ENCODE results near the gene RERE.

RERE gene

DNA sequence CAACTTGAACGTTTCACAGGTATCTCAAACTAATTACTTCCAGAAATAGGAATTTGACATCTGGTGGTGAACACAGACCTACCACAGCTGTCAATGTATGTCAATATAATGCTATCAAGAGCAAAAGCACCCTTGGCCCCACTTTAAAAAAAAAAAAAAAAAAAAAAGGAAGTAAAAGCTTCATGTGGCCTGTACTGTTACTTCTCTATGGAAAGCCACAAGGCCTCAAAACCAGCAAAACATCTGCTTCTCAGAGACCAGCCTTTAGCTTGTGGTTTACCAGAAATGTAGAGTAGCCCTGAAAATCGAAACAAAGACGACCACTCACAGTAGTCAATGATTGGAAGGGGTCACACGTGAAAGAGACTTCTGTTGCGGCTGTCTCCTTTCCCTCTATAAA lies 389.9 kb downstream of the RERE start:
- DNase-seq (ENCODE audit: low read depth, low spot score): no peak

DNA sequence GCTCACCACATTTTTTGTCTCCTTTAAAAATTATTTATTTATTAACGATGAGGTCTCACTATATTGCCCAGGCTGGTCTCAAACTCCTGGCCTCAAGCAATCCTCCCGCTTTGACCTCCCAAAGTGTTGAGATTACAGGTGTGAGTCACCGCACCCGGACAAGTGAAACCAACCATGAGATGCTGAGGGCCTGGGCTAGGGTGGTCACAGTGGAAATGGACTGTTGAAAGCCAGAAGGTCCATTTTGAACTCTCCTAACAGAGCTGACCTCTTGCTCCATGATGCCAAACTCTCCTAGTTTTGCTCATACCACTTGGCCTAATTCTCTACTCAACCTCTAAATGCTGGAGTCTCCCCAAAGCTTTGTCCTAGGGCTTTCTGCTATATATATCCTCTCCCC lies 390.4 kb downstream of the RERE start:
- DNase-seq (ENCODE audit: low read depth, low spot score): no peak

DNA sequence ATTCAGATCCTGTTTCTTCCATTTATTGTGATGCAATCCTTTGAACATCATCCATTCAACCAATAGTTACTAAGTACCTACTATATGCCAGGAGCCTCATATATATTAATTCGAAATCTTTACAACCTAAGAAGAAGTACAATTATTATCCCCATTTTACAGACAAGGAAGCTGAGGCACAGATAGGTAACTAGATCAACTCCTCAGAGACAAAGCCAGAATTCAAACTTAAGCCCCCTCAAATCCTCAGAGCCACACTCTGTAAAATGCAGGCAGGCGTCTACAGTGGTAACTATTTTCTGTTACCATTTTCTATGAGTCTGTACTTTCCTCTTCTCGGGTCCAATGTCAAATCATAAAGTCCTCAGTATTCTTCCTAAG lies 391.7 kb downstream of the RERE start:
- no peak for DNase-seq (ENCODE audit: low read depth, low spot score)

DNA sequence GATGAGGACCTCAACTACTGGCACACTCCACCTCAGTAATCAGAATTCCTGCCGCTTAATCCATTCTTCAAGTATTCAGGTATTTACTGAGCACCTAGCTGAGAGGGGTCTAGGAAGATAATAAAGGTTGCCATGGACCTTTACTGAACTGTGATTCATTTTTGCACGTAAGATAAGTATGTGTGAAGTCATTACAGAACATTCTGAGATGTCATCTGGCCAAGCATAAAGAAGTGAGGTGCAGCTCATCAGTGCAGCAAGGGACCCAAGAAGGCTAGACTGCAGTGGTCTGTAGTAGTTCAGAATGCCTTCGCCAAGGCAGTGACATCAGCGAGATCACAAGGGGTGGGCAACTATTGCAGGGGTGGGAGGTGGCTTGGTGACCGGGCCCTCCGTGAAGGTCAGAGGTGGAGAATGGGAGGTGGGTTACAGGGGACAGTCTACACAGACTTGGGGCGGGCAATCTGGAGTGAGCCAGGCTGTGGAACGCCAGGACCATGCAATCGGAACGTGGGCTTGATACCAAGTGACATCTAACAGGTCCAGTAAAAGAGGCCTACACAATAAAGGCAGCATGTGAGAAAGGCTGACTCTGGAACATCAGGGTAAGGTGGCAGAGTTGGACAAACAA lies 392.2 kb downstream of the RERE start:
- DNase-seq (ENCODE audit: low read depth, low spot score): no peak

DNA sequence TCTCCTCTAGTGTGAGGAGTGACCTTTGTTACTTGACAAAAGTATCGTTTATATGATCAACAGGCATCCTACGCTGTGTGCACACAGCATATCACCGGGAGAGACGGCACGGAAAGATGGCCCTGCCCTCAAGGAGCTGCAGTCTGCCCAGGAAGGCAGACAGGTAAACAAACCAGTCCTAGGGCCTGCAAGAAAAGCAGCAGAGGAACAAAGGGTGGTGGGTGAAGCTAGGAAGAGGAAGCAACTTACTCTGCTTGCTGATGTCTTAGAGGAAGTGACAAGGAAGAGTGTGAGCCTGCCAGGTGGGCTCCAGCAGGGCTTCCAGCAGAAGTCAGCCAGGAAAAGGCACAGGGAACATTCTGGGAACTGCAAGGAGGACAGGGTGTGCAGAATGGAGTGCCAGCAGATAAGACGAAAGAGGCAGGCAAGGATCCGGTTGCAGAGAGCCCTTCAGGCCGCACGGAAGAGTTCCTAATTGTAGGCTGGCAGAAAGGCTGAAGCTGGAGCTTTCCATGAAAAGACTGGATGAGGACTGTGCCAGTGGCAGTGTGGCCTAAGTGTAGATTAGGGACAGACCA lies 392.8 kb downstream of the RERE start:
- no peak for DNase-seq (ENCODE audit: low read depth, low spot score)

DNA sequence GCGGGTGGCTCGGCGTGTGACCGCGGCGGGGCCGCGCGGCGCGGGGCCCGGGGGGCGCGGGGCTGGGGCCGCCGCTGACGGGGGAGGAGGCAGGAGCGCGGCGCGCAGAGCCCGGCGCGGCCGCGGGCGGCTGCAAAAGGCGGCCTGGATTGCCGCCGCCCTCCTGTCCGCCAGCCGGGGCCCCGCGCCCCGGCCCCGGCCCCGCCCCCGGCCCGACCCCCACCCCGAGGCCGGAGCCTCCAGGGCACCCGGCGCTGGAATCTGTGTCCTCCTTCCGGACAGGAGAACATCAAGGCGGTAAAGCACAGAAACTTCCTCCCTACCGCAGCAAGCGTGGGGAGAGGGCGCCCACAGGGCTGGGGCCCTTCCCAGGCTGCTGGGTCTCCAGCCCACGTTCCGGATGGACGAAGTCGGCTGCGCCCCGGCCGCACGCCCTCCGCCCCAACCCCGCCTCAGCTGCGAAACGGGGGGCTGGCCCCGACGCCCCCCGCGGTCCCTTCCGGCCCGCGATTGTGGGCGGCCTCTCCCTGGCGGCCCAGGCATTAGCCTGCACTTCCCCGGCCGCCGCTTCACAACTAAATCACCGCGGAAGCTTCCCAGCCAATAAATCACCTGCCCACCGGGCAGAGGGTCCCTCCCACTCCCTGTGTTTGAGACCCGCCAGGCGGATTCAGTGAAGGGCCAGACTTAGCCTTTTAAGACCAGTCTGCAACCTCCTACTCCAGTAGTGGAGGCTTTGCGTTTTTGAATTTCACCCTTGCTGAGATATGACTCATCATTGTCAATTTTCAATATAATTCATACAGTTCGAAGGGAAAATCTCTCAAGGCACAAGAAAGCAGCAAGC lies 393.5 kb downstream of the RERE start:
- no peak for DNase-seq (ENCODE audit: low read depth, low spot score)

DNA sequence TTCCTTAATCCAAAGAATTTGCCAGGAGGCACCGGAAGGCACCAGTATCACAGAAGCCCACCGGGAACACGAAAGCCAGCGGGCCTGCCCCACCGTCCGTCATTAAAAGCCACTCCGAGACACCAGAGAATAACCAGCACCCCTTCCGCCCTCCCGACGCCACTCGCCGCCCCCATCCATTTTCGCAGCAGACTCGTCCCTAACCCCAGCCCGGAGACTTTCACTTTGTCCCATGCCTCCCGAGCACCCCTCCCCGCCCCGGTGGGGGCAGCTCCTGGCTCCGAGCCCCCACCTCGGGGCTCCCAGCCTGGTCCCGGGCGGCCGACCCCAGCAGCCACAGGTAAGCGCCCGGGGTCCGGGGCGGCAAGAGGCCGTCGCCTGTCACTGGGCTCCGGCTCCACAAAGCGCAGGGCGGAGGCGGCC lies 394.2 kb downstream of the RERE start:
- no peak for DNase-seq (ENCODE audit: low read depth, low spot score)

DNA sequence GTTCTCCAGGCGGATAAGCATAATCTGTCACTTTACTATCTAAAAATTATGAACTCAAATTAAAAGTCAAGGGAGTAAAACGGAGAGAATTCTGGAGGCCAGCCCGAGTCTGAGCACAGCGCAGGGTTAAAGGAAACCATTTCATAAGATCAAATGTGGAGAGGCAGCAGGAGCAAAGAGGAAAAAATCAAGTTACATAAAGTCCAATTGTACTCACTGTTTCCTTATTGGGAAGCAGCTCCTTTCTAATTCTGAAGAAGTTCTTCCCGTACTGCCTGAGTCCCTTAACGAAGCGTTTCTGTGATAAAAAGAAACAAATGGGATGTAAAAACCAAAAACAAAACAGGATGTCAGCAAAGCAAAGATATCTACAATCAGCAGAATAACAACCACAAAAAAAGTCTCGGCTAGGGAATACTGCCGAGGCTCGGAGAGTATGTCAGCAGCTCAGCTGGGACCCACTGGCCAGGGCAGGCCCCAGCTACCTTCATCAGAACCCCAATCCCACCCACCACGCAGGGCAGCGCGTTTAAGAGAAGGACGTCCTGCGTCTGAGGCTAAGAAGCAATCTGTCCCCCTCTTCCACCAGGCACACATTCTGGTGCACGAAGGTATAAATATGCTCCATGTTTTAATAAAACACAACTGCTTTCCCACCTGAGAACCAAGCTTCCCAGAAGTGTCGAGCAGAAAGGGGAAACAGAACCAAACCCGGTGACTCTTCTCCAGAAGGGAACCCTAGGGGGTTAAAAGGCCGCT lies 394.8 kb downstream of the RERE start:
- DNase-seq (ENCODE audit: low read depth, low spot score): no peak

DNA sequence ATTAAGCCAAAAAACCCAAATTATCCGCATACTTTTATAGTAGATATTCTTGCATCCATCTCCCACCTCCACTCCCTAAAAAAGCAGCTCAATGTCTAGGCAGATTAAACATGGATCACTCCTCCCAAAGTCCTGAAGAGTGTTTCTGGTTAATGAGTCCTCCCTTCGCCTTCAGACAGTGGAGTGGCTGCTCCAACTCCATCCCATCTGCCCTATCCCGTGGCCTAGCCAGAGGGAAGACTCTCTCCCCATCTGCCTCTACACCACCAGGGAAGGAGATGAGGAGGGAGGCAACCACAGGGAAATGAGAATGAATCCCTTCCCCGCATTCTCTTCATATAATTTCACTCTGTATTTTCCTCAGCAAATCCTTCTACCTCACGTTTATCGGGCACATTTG lies 395.7 kb downstream of the RERE start:
- no peak for DNase-seq (ENCODE audit: low read depth, low spot score)

DNA sequence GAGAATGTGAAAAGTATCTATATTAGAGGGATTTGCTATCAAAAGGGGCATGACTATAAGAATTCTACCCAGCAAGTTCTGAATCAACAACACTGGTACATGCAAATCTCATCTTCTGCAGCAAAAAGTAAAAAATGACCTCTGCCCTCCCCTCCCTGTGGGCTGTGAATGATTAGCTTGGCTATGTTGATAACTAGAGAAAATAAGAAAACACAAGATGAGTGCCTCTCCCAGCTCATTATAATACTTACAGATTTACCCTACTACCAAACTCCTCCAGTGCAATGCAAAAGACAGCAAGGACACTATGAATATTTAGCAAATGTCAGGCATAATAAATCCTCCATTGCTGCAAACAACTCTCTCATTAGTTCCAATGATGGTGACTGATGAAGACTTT lies 397.1 kb downstream of the RERE start:
- no peak for DNase-seq (ENCODE audit: low read depth, low spot score)

DNA sequence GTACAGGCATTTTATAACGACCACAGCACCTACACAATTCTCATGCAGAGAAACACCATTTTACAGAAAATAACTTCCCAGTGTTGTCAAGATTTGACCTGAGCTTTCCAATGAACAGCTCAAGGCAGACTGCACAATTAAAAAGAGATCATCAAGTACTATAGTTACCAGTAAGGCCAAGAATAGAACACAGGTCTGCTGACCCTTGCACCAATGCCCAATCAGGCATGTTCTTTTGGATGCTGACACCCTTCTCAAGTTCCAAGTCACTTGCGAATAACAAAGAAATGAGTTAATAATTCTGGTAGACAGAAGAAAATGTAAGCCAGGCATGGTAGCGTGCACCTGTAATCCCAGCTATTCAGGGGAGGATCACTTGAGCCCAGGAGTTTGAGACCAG lies 397.6 kb downstream of the RERE start:
- no peak for DNase-seq (ENCODE audit: low read depth, low spot score)

DNA sequence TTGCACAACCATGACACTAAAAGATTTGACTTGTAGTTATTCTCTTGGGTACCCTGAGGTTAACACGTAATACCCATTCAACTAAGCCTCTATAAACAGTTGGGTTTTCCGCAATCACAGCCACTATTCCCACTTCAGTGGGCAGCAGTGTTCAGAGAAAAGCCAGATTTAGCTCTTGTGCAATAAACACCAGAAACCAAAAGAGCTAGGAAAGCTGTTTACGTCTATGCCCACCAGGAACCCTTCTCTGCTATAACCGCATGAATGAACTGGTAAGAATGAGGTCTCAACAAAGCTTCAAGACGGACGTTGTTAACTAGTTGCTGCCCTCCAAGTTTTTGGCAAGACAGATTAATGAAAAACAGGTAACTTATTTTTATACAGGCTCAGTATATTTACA lies 398.3 kb downstream of the RERE start:
- no peak for DNase-seq (ENCODE audit: low read depth, low spot score)

DNA sequence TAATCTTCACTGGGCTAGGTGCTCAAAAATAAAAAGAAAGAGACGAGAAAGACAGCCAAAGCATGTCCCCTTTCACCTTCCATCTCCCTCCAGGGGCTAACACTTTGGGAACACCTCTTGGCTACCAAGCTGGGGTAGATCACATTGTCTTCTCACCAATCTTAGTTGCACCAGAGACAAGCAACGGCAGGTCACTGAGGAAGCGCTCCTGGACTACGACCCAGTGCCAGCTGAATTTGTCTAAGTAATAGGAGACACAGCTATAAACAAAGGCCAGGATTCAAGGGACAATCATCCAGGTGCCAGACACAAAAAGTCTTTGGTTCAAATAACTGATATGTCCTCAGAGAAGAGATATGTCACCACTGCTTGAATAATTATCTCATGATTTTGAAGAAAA lies 399.1 kb downstream of the RERE start:
- no peak for DNase-seq (ENCODE audit: low read depth, low spot score)

DNA sequence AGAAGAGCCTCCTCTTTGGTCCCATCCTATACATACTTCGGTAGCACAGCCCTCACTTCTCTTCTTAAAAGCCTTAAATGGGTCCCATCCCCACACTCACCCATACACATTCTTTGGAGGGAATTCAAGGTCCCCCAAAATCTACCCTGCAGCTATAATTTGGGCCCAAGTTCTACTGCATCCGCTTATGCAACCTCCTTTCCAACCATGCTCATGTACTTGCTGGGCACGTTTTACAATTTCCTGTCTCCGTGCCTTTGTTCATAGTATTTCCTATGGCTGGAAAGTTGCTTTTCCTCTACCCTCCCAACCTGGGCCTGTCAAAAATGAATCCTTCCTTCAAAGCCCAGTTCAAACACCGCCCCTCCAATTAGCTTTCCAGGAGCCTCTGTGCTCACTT lies 399.8 kb downstream of the RERE start:
- DNase-seq (ENCODE audit: low read depth, low spot score): no peak

DNA sequence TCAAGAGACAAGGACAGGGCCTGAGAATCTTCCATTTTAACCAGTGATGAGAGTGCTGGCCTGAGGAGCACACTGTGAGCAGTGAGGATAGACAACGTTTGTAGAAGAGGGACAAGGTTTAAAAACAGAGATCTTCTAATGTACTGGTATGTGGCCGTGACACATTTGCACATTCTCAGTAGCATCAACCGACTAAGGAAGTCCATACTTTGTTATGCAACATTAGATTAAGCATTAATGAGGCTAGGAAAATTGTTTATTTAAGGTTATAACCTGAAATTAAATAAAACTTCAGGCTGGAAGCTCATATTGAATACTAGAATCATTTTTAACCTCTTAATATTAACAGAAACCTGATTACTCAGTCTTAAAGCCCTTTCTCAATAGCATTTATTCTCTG lies 400.6 kb downstream of the RERE start:
- DNase-seq (ENCODE audit: low read depth, low spot score): no peak

DNA sequence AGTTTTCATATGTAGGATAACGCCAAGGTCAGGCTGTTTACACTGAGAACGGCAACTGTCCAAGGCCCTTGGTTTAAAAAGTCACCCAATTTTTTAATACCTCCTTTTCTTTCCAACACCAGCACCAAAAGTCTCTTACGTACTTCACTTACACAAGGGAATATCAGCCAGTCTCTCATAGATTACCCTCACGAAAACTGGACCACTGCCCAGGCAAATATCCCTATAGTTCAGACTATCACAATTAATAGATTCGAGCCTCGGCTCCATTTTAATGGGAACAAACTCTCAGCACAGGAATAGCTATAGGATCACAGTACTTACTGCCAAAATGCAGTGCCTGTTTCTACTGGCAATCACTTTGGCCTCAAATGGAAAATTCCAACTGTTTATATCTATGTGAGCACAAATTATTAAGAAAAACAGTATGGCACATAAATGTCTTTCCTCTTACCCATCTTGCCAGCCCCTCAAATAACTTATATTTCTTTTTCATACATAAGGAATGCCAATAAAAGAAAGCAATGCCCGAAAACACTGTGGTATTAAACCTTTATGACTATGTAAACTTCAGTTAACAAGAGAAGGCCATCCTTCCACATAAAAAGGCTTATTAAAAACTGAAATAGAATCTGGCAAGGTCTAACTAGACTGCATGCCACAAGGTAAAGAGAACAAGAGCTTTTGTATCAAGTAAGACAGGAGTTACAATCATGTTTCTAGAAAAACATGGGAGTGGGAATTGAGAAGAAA lies 401.7 kb downstream of the RERE start:
- no peak for DNase-seq (ENCODE audit: low read depth, low spot score)

DNA sequence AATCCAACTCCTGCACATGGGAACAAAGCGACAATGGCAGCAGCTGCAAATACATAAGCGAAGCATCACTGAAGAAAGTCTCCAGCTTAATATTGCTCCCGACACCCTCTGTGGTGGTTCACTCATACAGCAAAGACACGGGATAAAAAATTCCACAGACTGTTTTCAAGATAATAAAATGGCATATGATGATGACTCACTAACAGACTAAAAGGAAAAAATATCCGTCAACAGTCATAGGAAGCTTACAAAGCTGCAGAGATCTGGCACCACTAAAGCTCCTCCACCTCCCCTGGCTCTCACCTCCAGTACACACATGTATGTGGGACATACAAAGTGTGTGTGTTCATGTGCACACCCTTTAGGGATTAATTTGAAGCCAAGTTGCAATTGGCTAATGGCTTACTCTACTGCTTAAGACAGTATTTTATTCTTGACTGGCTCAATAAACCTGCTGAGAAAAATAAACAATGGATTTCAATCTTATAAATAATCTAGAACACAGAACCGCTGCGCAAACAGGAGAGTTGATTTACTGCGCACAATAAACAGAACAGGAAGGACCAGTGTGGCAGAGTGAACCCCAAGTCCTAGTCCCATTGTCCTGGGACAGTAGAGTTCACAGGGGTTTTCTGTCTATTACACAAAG lies 405.1 kb downstream of the RERE start:
- DNase-seq (ENCODE audit: low read depth, low spot score): no peak

DNA sequence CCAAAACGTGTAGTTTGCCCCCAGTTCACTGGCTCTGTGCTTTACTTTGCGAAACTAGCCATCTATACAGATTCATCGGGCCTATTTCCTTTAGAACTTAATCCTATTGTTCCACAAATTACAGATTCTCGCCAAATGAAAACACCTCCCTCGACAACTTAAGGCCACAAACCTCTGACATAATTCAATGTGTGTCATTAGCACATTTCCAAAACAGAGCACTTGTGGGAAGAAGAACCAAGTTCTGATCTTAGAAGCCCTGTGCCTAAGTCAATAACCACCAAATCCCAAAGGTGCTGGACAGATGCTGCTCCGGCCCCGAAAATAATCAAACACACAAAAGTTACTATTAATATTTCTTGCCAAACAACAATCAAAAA lies 405.6 kb downstream of the RERE start:
- no peak for DNase-seq (ENCODE audit: low read depth, low spot score)

DNA sequence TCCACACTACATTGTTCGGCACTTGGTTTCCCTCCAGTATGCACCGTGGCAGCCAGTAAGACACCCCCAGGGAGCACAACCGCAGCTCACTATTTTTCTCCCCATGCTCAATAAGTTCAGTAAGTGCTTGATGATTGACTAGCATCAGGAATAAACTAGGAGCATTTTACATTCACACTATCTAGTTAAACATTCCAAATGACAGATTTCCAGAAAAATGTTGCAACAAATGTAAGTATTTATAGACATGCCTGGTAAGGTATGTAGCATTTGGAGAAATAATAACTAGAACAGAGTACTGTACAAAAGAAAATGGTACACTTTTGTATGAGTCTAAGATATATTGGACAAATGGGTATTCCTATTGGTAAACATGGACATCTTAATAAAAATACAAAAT lies 406.6 kb downstream of the RERE start:
- DNase-seq (ENCODE audit: low read depth, low spot score): no peak

DNA sequence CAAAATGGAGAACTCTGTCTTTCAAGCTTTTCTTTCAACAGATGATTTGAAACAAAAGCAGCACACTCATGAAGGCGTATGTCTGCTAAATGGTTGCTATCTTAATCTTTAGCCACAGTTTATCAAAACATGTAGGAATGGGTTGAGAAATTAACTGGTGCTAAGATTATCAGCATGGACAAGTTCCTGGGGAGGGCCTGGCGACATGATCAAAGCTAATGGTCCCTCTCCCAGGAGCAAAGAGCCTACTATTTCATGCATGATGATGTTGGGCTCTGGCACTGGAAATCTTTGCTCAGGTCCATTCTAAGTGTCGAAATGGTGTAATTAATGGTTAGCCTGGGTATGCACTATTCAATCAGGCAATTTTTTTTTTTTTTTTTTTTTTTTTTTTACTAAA lies 407.8 kb downstream of the RERE start:
- DNase-seq (ENCODE audit: low read depth, low spot score): no peak

DNA sequence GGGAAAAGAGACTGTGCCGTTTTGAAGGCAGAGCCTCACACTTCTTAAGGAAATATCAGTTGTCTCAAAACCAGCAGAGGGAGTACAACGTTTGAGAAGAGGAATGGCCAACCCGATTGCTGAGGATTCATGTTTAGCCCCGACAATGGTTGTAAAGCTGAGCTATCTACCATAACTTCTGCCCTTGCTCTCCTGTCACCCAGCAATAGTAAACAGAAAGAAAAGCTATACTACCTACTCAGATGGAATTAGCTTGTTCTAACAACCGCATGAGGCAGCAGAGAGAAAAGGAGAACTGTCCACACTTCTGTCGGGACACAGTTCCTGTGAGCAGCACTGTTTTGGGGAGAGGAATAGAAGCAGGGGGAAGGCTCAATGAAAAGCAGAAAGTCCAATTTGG lies 408.3 kb downstream of the RERE start:
- no peak for DNase-seq (ENCODE audit: low read depth, low spot score)
